Breast epithelium (tissue), 4 donors: Measurements from ENCODE around the gene HTR5A. TPM values are rescaled to one million over a fixed set of nuclear protein-coding genes. Genes with fewer than 3 reads are reported as not detected.

Experiments
- DNase-seq, 2 donors: peaks; one replicate each; pipeline ENCODE4 v3.0.0-alpha.2; 2019; ENCODE audit warnings: low spot score in 2 of 2
- H3K27ac ChIP-seq, 2 donors: fragments of 200-600 bp; sonication (generic) in 1 of 2; one replicate each; pipeline ENCODE4 v1.5.1; 2016 to 2019; ENCODE audit warnings: mild to moderate bottlenecking in 1 of 2
- H3K27me3 ChIP-seq, 2 donors: fragments of 200-600 bp; sonication (generic) in 1 of 2; one replicate each; pipeline versions ENCODE4 v1.5.1 to v1.6.0; 2017 to 2019; ENCODE audit warnings: control low read depth in 1 of 2, mild to moderate bottlenecking in 1 of 2
- H3K36me3 ChIP-seq: fragments of 200-600 bp; one replicate; pipeline ENCODE4 v1.5.1; 2019
- H3K4me1 ChIP-seq, 2 donors: fragments of 200-600 bp; sonication (generic); one replicate each; pipeline ENCODE4 v1.5.1; 2016 to 2019; ENCODE audit warnings: control low read depth in 1 of 2
- H3K4me3 ChIP-seq, 3 donors: fragments of 200-600 bp; sonication (generic); 1 replicate in 2 of 3; 2 replicates in 1 of 3; pipeline ENCODE4 v1.5.1; 2016 to 2019; ENCODE audit warnings: mild to moderate bottlenecking in 3 of 3, moderate library complexity in 2 of 3
- H3K9me3 ChIP-seq, 2 donors: fragments of 200-600 bp; sonication (generic) in 1 of 2; one replicate each; pipeline ENCODE4 v1.5.1; 2016 to 2019; ENCODE audit warnings: control low read depth in 1 of 2
- POLR2A ChIP-seq: fragments of 450-650 bp; IDR thresholded peaks from one replicate; pipeline ENCODE4 v1.6.1; 2016; ENCODE audit warnings: antibody characterized with exemption, mild to moderate bottlenecking, moderate library complexity
- POLR2AphosphoS5 ChIP-seq, 3 donors: sonication (generic); formaldehyde crosslinking; IDR thresholded peaks; one replicate each; pipeline ENCODE4 v1.6.1; 2017; ENCODE audit warnings: antibody characterized with exemption in 3 of 3
- intact Hi-C: fragments of 100-400 bp; cut with DNase I; formaldehyde crosslinking; loops from one replicate; pipeline ENCODE4 v1.15.1; 2023; ENCODE audit warnings: low total_unique reads
- total RNA-seq, 3 donors: library from RNA; depleted of rRNA; stranded (reverse); fragments of >200 nt; gene quantifications; one replicate each; pipeline ENCODE4 v1.1.0, GENCODE V29; 2016
- TF ChIP-seq, protein P1 (sequence below), 3 donors: fragments of 450-650 bp; IDR thresholded peaks; one replicate each; pipeline ENCODE4 v1.5.1; 2016 to 2017; ENCODE audit warnings: antibody characterized with exemption in 3 of 3, mild to moderate bottlenecking in 3 of 3, moderate library complexity in 3 of 3

Gene HTR5A
- total RNA-seq, 3 donors from 2014 or later, result not detected

GRCh38 chr7:155054761-155055160 is 15.4 kb upstream of the HTR5A start:
- H3K27ac ChIP-seq, result no peak overlapping the region
- H3K36me3 ChIP-seq, result no peaks in the 10 kb centered on the region
- H3K4me3 ChIP-seq, result no peak overlapping the region
- intact Hi-C loops, result no loop called here
- H3K9me3 ChIP-seq, result no peaks in the 10 kb centered on the region
- no peak for TF ChIP-seq POLR2A
- TF ChIP-seq, protein P1, sequence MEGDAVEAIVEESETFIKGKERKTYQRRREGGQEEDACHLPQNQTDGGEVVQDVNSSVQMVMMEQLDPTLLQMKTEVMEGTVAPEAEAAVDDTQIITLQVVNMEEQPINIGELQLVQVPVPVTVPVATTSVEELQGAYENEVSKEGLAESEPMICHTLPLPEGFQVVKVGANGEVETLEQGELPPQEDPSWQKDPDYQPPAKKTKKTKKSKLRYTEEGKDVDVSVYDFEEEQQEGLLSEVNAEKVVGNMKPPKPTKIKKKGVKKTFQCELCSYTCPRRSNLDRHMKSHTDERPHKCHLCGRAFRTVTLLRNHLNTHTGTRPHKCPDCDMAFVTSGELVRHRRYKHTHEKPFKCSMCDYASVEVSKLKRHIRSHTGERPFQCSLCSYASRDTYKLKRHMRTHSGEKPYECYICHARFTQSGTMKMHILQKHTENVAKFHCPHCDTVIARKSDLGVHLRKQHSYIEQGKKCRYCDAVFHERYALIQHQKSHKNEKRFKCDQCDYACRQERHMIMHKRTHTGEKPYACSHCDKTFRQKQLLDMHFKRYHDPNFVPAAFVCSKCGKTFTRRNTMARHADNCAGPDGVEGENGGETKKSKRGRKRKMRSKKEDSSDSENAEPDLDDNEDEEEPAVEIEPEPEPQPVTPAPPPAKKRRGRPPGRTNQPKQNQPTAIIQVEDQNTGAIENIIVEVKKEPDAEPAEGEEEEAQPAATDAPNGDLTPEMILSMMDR (IDR thresholded peaks at IDR 0.05), result no peak
- no peak for TF ChIP-seq POLR2AphosphoS5 (IDR thresholded peaks at IDR 0.05)
- H3K4me1 ChIP-seq, result no peaks in the 10 kb centered on the region
- no peak for DNase-seq
- peaks cover 0 to 15% of the 10 kb centered on the region in 2 donors for H3K27me3 ChIP-seq

GRCh38 chr7:155057076-155057475 is 13.0 kb upstream of the HTR5A start:
- H3K27ac ChIP-seq, result no peak overlapping the region
- H3K27me3 ChIP-seq, result peaks cover 0 to 20% of the 10 kb centered on the region in 2 donors
- no peak for DNase-seq
- no peak overlapping the region for H3K4me3 ChIP-seq
- no peaks in the 10 kb centered on the region for H3K4me1 ChIP-seq
- TF ChIP-seq, protein P1 (IDR thresholded peaks at IDR 0.05), result no peak
- TF ChIP-seq POLR2A (no peak), POLR2AphosphoS5 (IDR thresholded peaks at IDR 0.05) (no peak)
- H3K36me3 ChIP-seq, result no peaks in the 10 kb centered on the region
- no peaks in the 10 kb centered on the region for H3K9me3 ChIP-seq
- intact Hi-C loops, result no loop called here

- Histone ChIP-seq H3K4me3 (no peak overlapping the region), H3K9me3 (no peaks in the 10 kb centered on the region), H3K4me1 (no peaks in the 10 kb centered on the region), H3K36me3 (no peaks in the 10 kb centered on the region), H3K27ac (no peak overlapping the region), H3K27me3 (peaks cover 0 to 20% of the 10 kb centered on the region in 2 donors)
- intact Hi-C loops, result no loop called here
- no peak for DNase-seq
- TF ChIP-seq POLR2A, result no peak
These were observed 11.2 kb upstream of the HTR5A start for GRCh38 chr7:155058896-155059295.

- no peaks in the 10 kb centered on the region for H3K4me1 ChIP-seq
- TF ChIP-seq, protein P1 (IDR thresholded peaks at IDR 0.05), result no peak
- no peak for TF ChIP-seq POLR2A
- no peak for TF ChIP-seq POLR2AphosphoS5 (IDR thresholded peaks at IDR 0.05)
- H3K36me3 ChIP-seq, result no peaks in the 10 kb centered on the region
- H3K27ac ChIP-seq, result no peak overlapping the region
- no peaks in the 10 kb centered on the region for H3K9me3 ChIP-seq
- H3K4me3 ChIP-seq, result no peak overlapping the region
- intact Hi-C loops, result no loop called here
- no peak for DNase-seq
- H3K27me3 ChIP-seq, result peaks cover 0 to 20% of the 10 kb centered on the region in 2 donors
These were observed 10.4 kb upstream of the HTR5A start for GRCh38 chr7:155059703-155060102.

- DNase-seq, result no peak
- no peaks in the 10 kb centered on the region for H3K4me1 ChIP-seq
- no peaks in the 10 kb centered on the region for H3K36me3 ChIP-seq
- intact Hi-C loops, result no loop called here
- H3K4me3 ChIP-seq, result no peak overlapping the region
- TF ChIP-seq POLR2A (no peak), POLR2AphosphoS5 (IDR thresholded peaks at IDR 0.05) (no peak)
- TF ChIP-seq, protein P1 (IDR thresholded peaks at IDR 0.05), result no peak
- H3K27ac ChIP-seq, result no peak overlapping the region
- peaks cover 0 to 14% of the 10 kb centered on the region in 2 donors for H3K27me3 ChIP-seq
- H3K9me3 ChIP-seq, result no peaks in the 10 kb centered on the region
These were observed 7.7 kb upstream of the HTR5A start for GRCh38 chr7:155062411-155062810.

DNA sequence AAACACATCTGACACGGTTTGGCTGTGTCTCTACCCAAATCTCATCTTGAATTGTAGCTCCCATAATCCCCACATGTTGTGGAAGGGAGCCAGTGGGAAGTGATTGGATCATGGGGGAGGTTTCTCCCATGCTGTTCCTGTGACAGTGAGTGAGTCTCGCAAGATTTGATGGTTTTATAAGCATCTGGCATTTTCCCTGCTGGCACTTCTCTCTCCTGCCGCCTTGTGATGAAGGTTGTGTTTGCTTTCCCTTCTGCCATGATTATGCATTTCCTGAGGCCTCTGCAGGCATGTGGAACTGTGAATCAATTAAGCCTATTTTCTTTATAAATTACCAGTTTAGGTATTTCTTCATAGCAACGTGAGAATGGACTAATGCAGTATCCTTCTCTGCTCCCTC is 5.9 kb upstream of the HTR5A start:
- Histone ChIP-seq H3K4me1 (no peaks in the 10 kb centered on the region), H3K4me3 (no peak overlapping the region), H3K27ac (no peak overlapping the region), H3K27me3 (peaks cover 0 to 8% of the 10 kb centered on the region in 2 donors), H3K36me3 (no peaks in the 10 kb centered on the region), H3K9me3 (no peaks in the 10 kb centered on the region)
- TF ChIP-seq, protein P1 (IDR thresholded peaks at IDR 0.05), result no peak
- intact Hi-C loops, result no loop called here
- DNase-seq, result no peak
